ENCODE measurements around the gene FAM217A. TPM values are rescaled to one million over a fixed set of nuclear protein-coding genes. Genes with fewer than 3 reads are reported as not detected.
A peak's percentile ranks its signal among the peaks of the same experiment; 100 is the strongest.

FAM217A gene
- total and polyA plus RNA-seq, 2 of the 8 experiments (the other 6 are each of a cell fraction or from before 2014, with no cell fraction given) = 0.03 TPM; not detected in 1

GRCh38 chr6:4108561-4109093 lies 29.7 kb upstream of the FAM217A start:
- Histone ChIP-seq H2AK5ac (ENCODE audit: low read depth, low read length) (no peak overlapping the region), H3K14ac (ENCODE audit: insufficient read length) (no peak overlapping the region), H4K20me1 (replicated peaks in 1 of 2; ENCODE audit: control insufficient read depth in 1 of 2, insufficient read depth in 2 of 2, low read length in 2 of 2) (no peaks in the 10 kb centered on the region), H3K79me2 (ENCODE audit: control insufficient read depth in 1 of 2, insufficient read depth in 2 of 2, low read length in 2 of 2) (no peaks in the 10 kb centered on the region), H3K18ac (ENCODE audit: extremely low read depth, low read length) (no peak overlapping the region), H4K91ac (replicated peaks; ENCODE audit: insufficient read length, low read length) (no peak overlapping the region), H3K23me2 (ENCODE audit: low read depth, low read length) (no peaks in the 10 kb centered on the region), H2BK20ac (ENCODE audit: low read length) (no peak overlapping the region), H2BK15ac (ENCODE audit: low read length) (no peak overlapping the region), H3K23ac (ENCODE audit: insufficient read length) (no peak overlapping the region), H3K4me1 (replicated peaks in 1 of 4; ENCODE audit: control insufficient read depth in 3 of 4, insufficient read depth in 4 of 4, low read length in 3 of 4) (no peaks in the 10 kb centered on the region), H2AFZ (ENCODE audit: low read length) (no peak overlapping the region), H2BK5ac (ENCODE audit: low read depth, low read length) (no peak overlapping the region), H2BK12ac (ENCODE audit: low read depth, low read length) (no peak overlapping the region), H3K79me1 (ENCODE audit: low read depth, low read length) (no peaks in the 10 kb centered on the region), H3K27ac (ENCODE audit: low read depth, low read length) (no peak overlapping the region), H3K9ac (replicated peaks in 1 of 4; ENCODE audit: extremely low read depth in 1 of 4, low read depth in 3 of 4, low read length in 3 of 4) (no peak overlapping the region), H2BK120ac (replicated peaks; ENCODE audit: low read depth, low read length) (no peak overlapping the region), H3K4ac (replicated peaks; ENCODE audit: insufficient read length, low read depth, low read length) (no peak overlapping the region), H3K4me2 (ENCODE audit: insufficient read depth in 1 of 2, low read depth in 2 of 2, low read length in 2 of 2) (no peak overlapping the region), H3K56ac (replicated peaks; ENCODE audit: insufficient read length, low read depth, low read length) (no peak overlapping the region), H3K27me3 (replicated peaks in 1 of 4; ENCODE audit: control insufficient read depth in 3 of 4, extremely low read depth in 1 of 4, insufficient read depth in 3 of 4, low read length in 3 of 4) (no peaks in the 10 kb centered on the region), H4K5ac (ENCODE audit: insufficient read length, low read depth, low read length) (no peak overlapping the region), H4K8ac (ENCODE audit: extremely low read depth, insufficient read depth, low read length) (no peak overlapping the region), H3K4me3 (ENCODE audit: extremely low read depth in 1 of 4, insufficient read depth in 2 of 4, low read depth in 3 of 4, low read length in 4 of 4) (no peak overlapping the region), H3K9me3 (ENCODE audit: insufficient read depth in 2 of 2, low read depth in 1 of 2, low read length in 1 of 2) (peaks cover 0 to 4% of the 10 kb centered on the region in 2 experiments; a peak in 1 of 4 replicates), H3K36me3 (ENCODE audit: control insufficient read depth in 2 of 4, insufficient read depth in 4 of 4, low read length in 3 of 4) (peaks cover 0 to 3% (median 0%) of the 10 kb centered on the region in 4 experiments; a peak in 1 of 8 replicates)
- no peak for TF ChIP-seq EP300 (IDR thresholded peaks at IDR 0.05; ENCODE audit: borderline replicate concordance in 1 of 2, low read depth in 2 of 2, low read length in 2 of 2)
- TF ChIP-seq POLR2AphosphoS5 (IDR thresholded peaks at IDR 0.05; ENCODE audit: low read depth, low read length) = no peak
- POLR2A ChIA-PET (ENCODE audit: partially characterized antibody) = interaction anchor here (0.9 kb wide), 1 partner anchor 88 kb away, joined by 3 read pairs; a partner anchor contains a TSS
- FAIRE-seq = peak; percentile 76
- 95% methylated on average over 9 of the region's 9 CpGs; no CpG with 5 or more reads in 1 of the 2 experiments for WGBS, 2 experiments (ENCODE audit: extremely low coverage in 1 of 2, insufficient coverage in 1 of 2, insufficient read length in 1 of 2, insufficient replicate concordance in 2 of 2, low coverage in 1 of 2, low lambda C conversion rate in 2 of 2, missing lambda C conversion rate in 1 of 2)
- CTCF ChIA-PET (ENCODE audit: partially characterized antibody) = no interaction called here
- DNase-seq (ENCODE audit: low read depth in 1 of 2, low spot score in 2 of 2) = no peak

All from H1 (cell line).